ENCODE results near the gene ESYT1.

The ESYT1 gene

DNA sequence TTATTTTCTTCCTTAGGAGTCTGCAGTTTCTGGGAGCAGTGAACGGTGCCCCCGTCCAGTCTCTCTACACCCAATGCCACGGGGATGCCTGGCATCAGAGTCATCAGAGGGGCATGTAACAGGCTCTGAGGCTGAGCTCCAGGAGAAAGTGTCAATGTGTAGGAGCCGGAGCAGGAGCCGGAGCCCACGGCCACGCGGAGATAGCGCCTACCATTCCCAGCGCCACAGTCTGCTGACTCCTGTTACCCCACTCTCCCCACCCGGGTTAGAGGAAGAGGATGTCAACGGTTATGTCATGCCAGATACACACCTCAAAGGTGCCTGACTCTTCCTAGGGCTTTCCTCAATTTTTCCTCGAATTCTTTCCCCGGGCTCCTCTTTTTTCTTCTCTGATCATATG is 27.0 kb upstream of the ESYT1 start:
- H3K4me3 ChIP-seq (ENCODE audit: low read depth, low read length): no peak overlapping the region
- no peak for DNase-seq (ENCODE audit: low read depth, low spot score)
- CTCF ChIA-PET: interaction anchor here (0.6 to 2.2 kb wide), 3 partner anchors 15 to 25 kb away, joined by 3 to 5 read pairs (median 5); partner anchors contain the start of gene ERBB3
- POLR2A ChIA-PET: no interaction called here
- TF ChIP-seq, protein P1, sequence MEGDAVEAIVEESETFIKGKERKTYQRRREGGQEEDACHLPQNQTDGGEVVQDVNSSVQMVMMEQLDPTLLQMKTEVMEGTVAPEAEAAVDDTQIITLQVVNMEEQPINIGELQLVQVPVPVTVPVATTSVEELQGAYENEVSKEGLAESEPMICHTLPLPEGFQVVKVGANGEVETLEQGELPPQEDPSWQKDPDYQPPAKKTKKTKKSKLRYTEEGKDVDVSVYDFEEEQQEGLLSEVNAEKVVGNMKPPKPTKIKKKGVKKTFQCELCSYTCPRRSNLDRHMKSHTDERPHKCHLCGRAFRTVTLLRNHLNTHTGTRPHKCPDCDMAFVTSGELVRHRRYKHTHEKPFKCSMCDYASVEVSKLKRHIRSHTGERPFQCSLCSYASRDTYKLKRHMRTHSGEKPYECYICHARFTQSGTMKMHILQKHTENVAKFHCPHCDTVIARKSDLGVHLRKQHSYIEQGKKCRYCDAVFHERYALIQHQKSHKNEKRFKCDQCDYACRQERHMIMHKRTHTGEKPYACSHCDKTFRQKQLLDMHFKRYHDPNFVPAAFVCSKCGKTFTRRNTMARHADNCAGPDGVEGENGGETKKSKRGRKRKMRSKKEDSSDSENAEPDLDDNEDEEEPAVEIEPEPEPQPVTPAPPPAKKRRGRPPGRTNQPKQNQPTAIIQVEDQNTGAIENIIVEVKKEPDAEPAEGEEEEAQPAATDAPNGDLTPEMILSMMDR (IDR thresholded peaks at IDR 0.05; ENCODE audit: insufficient read depth, low read length, missing control alignments): no peak

DNA sequence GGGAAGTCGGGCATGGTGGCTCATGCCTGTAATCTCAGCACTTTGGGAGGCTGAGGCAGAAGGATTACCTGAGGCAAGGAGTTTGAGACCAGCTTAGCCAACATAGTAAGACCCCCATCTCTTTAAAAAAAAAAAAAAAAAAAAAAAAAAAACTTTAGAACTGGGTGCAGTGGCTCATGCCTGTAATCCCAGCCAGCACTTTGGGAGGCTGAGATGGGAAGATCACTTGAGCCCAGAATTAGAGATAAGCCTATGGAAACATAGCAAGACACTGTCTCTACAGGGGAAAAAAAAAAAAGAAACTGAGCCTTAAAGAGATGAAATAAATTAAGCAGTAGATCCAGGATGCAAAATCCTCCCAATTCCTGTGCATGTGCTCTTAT is 25.4 kb upstream of the ESYT1 start:
- ChIA-PET CTCF (interaction anchor here (1.0 to 4.7 kb wide), 7 partner anchors 13 to 41 kb away, joined by 3 to 34 read pairs (median 6); partner anchors contain the start of genes ERBB3 and ZC3H10), POLR2A (no interaction called here)
- no peak for DNase-seq (ENCODE audit: low read depth, low spot score)
- TF ChIP-seq, protein P1 (IDR thresholded peaks at IDR 0.05; ENCODE audit: insufficient read depth, low read length, missing control alignments): no peak
- no peak overlapping the region for H3K4me3 ChIP-seq (ENCODE audit: low read depth, low read length)

DNA sequence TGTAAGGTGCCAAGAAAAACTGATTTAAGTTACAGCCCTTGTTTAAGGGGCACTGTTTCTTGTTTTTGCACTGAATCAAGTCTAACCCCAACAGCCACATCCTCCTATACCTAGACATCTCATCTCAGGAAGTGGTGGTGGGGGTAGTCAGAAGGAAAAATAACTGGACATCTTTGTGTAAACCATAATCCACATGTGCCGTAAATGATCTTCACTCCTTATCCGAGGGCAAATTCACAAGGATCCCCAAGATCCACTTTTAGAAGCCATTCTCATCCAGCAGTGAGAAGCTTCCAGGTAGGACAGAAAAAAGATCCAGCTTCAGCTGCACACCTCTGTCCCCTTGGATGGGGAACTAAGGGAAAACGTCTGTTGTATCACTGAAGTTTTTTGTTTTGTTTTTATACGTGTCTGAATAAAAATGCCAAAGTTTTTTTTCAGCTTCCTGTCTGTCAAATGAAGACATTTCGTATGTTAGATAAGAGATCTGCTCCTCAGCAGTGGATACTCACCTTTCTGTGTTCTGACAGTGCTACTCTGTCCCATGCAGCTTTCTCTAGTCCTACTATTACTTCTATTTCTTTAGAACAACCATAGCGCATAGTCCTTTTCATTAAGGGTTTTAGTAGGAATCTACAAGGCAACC is 24.9 kb upstream of the ESYT1 start:
- ChIA-PET CTCF (interaction anchor here (0.8 to 4.7 kb wide), 9 partner anchors 9 to 59 kb away, joined by 3 to 34 read pairs (median 6); partner anchors contain the start of genes ERBB3 and ZC3H10), POLR2A (interaction anchor here (1.6 to 3.7 kb wide), 3 partner anchors 13 to 57 kb away, joined by 9 to 49 read pairs (median 11); partner anchors contain the start of genes ESYT1, RPL41 and ZC3H10)
- H3K4me3 ChIP-seq (ENCODE audit: low read depth, low read length): peak overlapping the region; percentile 88
- no peak for DNase-seq (ENCODE audit: low read depth, low spot score)
- TF ChIP-seq, protein P1 (IDR thresholded peaks at IDR 0.05; ENCODE audit: insufficient read depth, low read length, missing control alignments): no peak

DNA sequence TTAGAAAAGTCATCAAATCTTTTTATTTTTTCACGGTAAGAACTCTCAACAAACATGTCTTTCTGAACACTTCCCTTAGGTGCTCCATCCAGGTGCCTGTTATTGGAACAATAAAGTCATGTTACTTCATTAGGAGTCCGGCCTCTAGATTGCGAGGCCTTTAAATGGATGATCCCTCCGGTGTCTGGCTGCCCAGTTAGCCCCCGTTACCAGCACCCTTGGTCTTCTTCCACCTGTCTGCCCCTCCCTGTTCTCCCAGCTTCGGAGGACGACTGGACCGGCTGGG is 24.3 kb upstream of the ESYT1 start:
- no peak for DNase-seq (ENCODE audit: low read depth, low spot score)
- H3K4me3 ChIP-seq (ENCODE audit: low read depth, low read length): peak overlapping the region; percentile 88
- ChIA-PET POLR2A (interaction anchor here (0.7 to 3.7 kb wide), 10 partner anchors 13 to 374 kb away, joined by 3 to 49 read pairs (median 4); partner anchors contain the start of genes ERBB3, ESYT1, ORMDL2 and RAB5B), CTCF (interaction anchor here (0.7 to 4.7 kb wide), 14 partner anchors 9 to 362 kb away, joined by 3 to 34 read pairs (median 6); partner anchors contain the start of genes ERBB3 and ZC3H10)
- TF ChIP-seq, protein P1 (IDR thresholded peaks at IDR 0.05; ENCODE audit: insufficient read depth, low read length, missing control alignments): no peak

DNA sequence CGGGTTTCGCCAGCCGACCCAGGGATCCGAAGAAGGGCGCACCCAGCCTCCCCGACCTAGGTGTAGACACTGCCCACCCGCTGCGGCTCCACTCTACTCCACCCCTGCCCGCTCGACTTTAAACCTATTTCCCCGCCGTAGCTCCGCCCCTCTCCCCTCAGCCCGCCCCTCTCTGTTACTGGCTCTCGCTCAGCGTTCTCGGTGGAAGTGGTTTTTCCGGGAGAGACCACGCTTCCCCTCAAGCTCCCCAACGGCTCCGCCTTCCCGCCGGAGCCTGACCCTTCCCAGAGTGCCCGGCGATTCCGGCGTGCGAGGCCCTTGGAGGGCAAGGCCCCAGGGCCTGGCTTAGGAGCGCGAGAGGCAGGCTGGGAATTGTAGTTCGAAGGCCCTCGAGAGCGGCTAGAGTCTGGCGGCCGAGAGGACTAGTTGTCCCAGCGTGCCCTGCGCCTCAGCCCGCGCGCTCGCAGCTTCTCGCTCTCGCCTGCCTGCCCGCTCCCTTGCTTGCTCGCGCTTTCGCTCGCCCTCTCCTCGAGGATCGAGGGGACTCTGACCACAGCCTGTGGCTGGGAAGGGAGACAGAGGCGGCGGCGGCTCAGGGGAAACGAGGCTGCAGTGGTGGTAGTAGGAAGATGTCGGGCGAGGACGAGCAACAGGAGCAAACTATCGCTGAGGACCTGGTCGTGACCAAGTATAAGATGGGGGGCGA is 23.8 kb upstream of the ESYT1 start, which contains the start of gene PA2G4:
Gene PA2G4, plus strand, starts transcription at position 451 of the 706 bp plus-strand sequence. Its CDS starts 179 bp downstream, at position 630.
- CTCF ChIA-PET: interaction anchor here (0.7 to 4.7 kb wide), 16 partner anchors 8 to 364 kb away, joined by 3 to 34 read pairs (median 4); partner anchors contain the start of genes ERBB3 and ZC3H10
- H3K4me3 ChIP-seq (ENCODE audit: low read depth, low read length): peak within 1 kb of the TSS; percentile 88
- TF ChIP-seq, protein P1 (IDR thresholded peaks at IDR 0.05; ENCODE audit: insufficient read depth, low read length, missing control alignments): no peak
- POLR2A ChIA-PET: interaction anchor here (0.6 to 3.7 kb wide), 13 partner anchors 9 to 374 kb away, joined by 3 to 49 read pairs (median 4); partner anchors contain the start of genes ERBB3, ESYT1, ORMDL2 and RAB5B
- DNase-seq (ENCODE audit: low read depth, low spot score): peak; percentile 85
